ENCODE data around the gene SCN2B. TPM values are rescaled to one million over a fixed set of nuclear protein-coding genes. Genes with fewer than 3 reads are reported as not detected.

Gene SCN2B
- total RNA-seq, 1 donor from 2014 or later, result 0.12 TPM

DNA sequence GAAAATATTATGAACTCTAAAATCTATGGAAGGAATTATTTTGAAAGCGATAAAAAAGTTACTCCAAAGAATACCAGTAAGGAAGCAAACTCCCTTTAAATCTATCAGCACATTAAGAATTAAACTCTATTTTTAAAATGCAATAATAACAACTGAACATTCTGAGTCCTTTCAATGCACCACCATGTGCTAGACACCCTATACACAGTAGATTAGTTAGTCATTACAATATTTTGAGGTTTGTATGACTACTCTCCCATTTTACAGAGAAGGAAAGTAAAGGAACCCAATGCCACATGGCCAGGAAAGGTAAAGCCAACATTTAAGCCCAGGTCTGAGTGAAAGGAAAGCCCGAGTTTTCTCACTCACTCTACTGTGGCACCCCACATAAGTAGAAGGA is 30.6 kb upstream of the SCN2B start:
- H3K36me3 Mint-ChIP-seq (ENCODE audit: low read depth), result no peaks in the 10 kb centered on the region
- H3K9me3 Mint-ChIP-seq (ENCODE audit: low read depth), result no peaks in the 10 kb centered on the region
- TF ChIP-seq, protein P1, sequence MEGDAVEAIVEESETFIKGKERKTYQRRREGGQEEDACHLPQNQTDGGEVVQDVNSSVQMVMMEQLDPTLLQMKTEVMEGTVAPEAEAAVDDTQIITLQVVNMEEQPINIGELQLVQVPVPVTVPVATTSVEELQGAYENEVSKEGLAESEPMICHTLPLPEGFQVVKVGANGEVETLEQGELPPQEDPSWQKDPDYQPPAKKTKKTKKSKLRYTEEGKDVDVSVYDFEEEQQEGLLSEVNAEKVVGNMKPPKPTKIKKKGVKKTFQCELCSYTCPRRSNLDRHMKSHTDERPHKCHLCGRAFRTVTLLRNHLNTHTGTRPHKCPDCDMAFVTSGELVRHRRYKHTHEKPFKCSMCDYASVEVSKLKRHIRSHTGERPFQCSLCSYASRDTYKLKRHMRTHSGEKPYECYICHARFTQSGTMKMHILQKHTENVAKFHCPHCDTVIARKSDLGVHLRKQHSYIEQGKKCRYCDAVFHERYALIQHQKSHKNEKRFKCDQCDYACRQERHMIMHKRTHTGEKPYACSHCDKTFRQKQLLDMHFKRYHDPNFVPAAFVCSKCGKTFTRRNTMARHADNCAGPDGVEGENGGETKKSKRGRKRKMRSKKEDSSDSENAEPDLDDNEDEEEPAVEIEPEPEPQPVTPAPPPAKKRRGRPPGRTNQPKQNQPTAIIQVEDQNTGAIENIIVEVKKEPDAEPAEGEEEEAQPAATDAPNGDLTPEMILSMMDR (IDR thresholded peaks at IDR 0.05), result no peak
- peaks cover 7% of the 10 kb centered on the region for H3K4me1 Mint-ChIP-seq (ENCODE audit: low read depth)
- peaks cover 52% of the 10 kb centered on the region for H3K27me3 Mint-ChIP-seq (ENCODE audit: low read depth)
- H3K4me3 Mint-ChIP-seq (ENCODE audit: unreplicated experiment), result no peak overlapping the region
- DNase-seq (ENCODE audit: low spot score), result no peak
- H3K27ac Mint-ChIP-seq (ENCODE audit: unreplicated experiment), result no peak overlapping the region

DNA sequence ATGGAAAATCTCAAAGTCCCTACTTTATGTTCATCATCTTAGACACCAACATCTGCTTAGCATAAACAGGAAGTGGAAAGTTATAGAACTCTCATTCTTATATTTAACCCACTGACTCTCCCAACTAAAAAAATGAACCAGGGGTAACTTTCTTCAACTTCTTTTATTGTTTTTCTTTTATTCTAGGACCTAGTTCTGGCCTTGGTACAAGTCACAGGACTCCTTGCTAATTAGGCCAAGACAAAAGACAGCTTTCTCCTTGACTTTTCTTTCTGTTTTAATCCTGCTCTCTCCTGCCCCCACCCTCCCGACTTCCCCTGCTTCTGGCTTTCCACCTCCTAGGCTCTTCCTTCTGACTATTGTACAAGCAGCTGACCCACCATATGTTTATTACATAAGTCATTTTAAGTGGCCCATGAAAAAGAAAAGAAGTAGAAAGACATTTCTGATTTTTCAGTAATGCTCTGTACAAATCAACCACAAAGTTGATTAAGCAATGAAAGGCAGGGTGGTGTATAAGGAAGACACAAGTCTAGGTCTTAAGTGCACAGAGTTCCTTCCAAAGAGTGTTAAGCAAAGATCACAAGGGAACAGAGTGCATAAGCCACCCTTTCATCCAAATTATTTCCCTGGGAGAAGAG is 30.1 kb upstream of the SCN2B start:
- Mint-ChIP-seq H3K27me3 (ENCODE audit: low read depth) (peaks cover 47% of the 10 kb centered on the region), H3K4me3 (ENCODE audit: unreplicated experiment) (no peak overlapping the region), H3K4me1 (ENCODE audit: low read depth) (peaks cover 7% of the 10 kb centered on the region), H3K36me3 (ENCODE audit: low read depth) (no peaks in the 10 kb centered on the region), H3K27ac (ENCODE audit: unreplicated experiment) (no peak overlapping the region), H3K9me3 (ENCODE audit: low read depth) (no peaks in the 10 kb centered on the region)
- DNase-seq (ENCODE audit: low spot score), result no peak
- TF ChIP-seq, protein P1 (IDR thresholded peaks at IDR 0.05), result no peak

DNA sequence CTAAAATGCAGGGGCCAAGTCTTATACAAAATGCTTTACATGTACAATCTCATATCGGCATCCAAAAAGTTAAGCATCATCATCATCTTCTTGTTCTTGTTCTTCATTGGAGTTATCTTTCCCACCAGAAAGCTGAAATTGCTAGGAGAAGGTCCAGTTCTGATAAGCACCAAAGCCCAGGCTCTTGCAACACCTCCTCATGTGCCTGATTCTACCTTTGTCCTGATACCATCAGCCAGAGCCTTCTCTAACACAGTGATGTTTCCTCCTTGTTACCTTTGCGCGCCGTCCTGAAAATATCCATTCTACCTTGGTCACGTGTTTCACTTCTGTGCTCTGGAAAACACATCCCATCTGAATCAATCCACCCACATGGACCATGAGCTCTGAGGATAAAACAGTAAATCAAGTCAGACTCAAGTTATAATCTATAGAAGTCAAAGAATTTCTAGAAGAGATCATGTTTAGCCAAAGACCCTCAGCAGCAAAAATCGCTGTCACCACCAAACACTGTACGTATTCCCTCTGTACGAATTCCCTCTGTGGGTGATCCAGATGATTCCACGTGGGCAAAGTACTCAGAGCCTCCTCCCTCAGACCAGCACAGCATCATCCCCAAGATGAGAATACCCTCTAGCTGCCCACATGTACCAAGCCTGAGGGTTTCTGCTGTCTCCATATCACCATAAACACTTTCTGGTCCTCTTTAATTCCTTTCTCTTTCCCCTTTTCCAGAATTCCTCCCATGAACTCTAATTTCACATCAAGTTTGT is 29.4 kb upstream of the SCN2B start:
- no peak for DNase-seq (ENCODE audit: low spot score)
- TF ChIP-seq, protein P1 (IDR thresholded peaks at IDR 0.05), result no peak
- Mint-ChIP-seq H3K9me3 (ENCODE audit: low read depth) (no peaks in the 10 kb centered on the region), H3K4me3 (ENCODE audit: unreplicated experiment) (no peak overlapping the region), H3K27me3 (ENCODE audit: low read depth) (peaks cover 42% of the 10 kb centered on the region), H3K4me1 (ENCODE audit: low read depth) (peaks cover 2% of the 10 kb centered on the region), H3K27ac (ENCODE audit: unreplicated experiment) (no peak overlapping the region), H3K36me3 (ENCODE audit: low read depth) (no peaks in the 10 kb centered on the region)

DNA sequence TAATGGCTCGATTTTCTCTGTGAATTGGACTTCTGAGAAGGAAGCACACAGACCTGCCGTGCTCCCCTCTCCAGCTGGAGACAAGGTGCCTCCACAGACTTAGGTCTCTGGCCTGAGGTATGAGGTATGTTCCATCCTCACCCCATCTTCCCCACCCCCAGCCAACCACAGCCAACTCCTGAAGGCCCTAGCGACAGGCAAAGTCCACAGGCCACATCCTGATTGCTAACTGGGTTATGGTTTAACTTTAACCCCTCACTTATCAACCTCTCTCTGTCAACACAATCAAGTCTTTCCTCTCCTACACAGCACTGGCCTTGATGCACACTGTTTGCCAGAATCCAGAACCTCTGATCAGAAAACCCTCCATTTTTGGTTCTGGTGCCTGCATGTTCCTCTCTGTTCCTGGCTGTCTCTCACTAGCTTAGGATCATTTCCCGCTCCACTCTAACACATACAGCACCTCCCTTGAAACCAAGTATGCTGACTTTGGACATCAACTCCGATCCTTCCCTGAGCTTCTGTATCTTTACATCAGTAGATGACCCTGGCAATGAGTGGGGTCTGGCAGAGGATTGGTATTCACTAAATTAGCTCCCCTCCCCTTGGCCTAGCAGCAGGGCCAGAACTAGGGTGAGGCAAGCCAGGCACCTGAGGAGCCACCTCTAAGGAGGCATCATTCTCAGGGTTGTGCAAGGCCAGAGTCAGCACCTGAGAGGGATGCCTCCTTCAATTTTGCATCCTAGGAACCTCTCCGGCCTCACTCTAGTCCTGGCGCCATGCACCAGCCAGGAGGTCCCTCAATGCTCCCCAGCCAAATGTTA is 26.4 kb upstream of the SCN2B start:
- TF ChIP-seq, protein P1 (IDR thresholded peaks at IDR 0.05), result no peak
- no peak for DNase-seq (ENCODE audit: low spot score)
- H3K4me3 Mint-ChIP-seq (ENCODE audit: unreplicated experiment), result no peak overlapping the region
- H3K27me3 Mint-ChIP-seq (ENCODE audit: low read depth), result peaks cover 20% of the 10 kb centered on the region
- no peak overlapping the region for H3K27ac Mint-ChIP-seq (ENCODE audit: unreplicated experiment)
- H3K36me3 Mint-ChIP-seq (ENCODE audit: low read depth), result no peaks in the 10 kb centered on the region
- H3K4me1 Mint-ChIP-seq (ENCODE audit: low read depth), result peaks cover 3% of the 10 kb centered on the region
- H3K9me3 Mint-ChIP-seq (ENCODE audit: low read depth), result no peaks in the 10 kb centered on the region

DNA sequence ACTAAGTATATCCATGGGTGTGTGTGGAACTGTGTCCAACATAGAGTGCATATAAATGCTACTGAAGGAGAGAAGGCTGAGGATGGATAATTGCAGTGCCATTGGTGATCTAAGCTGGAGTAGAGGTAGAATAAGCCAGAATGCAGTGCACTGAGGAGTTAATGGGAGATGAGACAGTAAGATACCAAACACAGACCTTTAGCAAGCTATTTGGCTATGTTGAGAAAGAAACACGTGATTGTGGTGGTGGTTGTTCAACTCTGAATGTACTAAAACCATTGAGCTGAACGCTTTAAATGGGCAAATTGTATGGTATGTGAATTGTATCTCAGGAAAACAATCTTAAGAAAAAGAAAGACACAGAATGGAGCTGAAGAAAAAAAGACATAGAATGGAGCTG is 25.5 kb upstream of the SCN2B start:
- Mint-ChIP-seq H3K4me3 (ENCODE audit: unreplicated experiment) (no peak overlapping the region), H3K36me3 (ENCODE audit: low read depth) (no peaks in the 10 kb centered on the region), H3K4me1 (ENCODE audit: low read depth) (peaks cover 3% of the 10 kb centered on the region), H3K27me3 (ENCODE audit: low read depth) (peaks cover 17% of the 10 kb centered on the region), H3K9me3 (ENCODE audit: low read depth) (no peaks in the 10 kb centered on the region), H3K27ac (ENCODE audit: unreplicated experiment) (no peak overlapping the region)
- DNase-seq (ENCODE audit: low spot score), result no peak
- TF ChIP-seq, protein P1 (IDR thresholded peaks at IDR 0.05), result no peak

Data from chondrocyte (in vitro differentiated cells).